HG02571 (cell line): ENCODE measurements around the gene TALDO1.
"Not testable (repeated sequence)": the region's sequence is repeated elsewhere in the genome, so short reads cannot be mapped to it uniquely, and the experiment has no call there.

Experiments used
- ATAC-seq: cut with Tn5 transposase; IDR thresholded peaks from one replicate; pipeline ENCODE4 v1.9.1; 2021; ENCODE audit warnings: mild to moderate bottlenecking, moderate library complexity; ENCODE audit not compliant: unreplicated experiment

The TALDO1 gene

GRCh38 chr11:733072-733471, 14.2 kb upstream of the TALDO1 start:
- no peak for ATAC-seq

GRCh38 chr11:734541-734940, 12.7 kb upstream of the TALDO1 start:
- not testable (repeated sequence) for ATAC-seq

- no peak for ATAC-seq
Measured at GRCh38 chr11:737366-737765, 9.9 kb upstream of the TALDO1 start.

GRCh38 chr11:737899-738298, 9.4 kb upstream of the TALDO1 start:
- not testable (repeated sequence) for ATAC-seq

- no peak for ATAC-seq
Measured at GRCh38 chr11:742156-742546, 5.1 kb upstream of the TALDO1 start.

GRCh38 chr11:742571-743201, 4.6 kb upstream of the TALDO1 start:
- no peak for ATAC-seq

GRCh38 chr11:745428-745827, 1.8 kb upstream of the TALDO1 start:
- no peak for ATAC-seq

- ATAC-seq: peak; percentile 19
Measured at GRCh38 chr11:746289-747157, 741 bp upstream of the TALDO1 start.

GRCh38 chr11:748007-748359, 719 bp downstream of the TALDO1 start:
- no peak for ATAC-seq

GRCh38 chr11:749731-750130, 2.5 kb downstream of the TALDO1 start:
- ATAC-seq: no peak

- no peak for ATAC-seq
Measured at GRCh38 chr11:760236-760635, 13.0 kb downstream of the TALDO1 start.

- no peak for ATAC-seq
Measured at GRCh38 chr11:761526-762108, 14.4 kb downstream of the TALDO1 start.

GRCh38 chr11:762421-763072, 15.3 kb downstream of the TALDO1 start:
- ATAC-seq: no peak

GRCh38 chr11:763073-763463, 15.8 kb downstream of the TALDO1 start:
- ATAC-seq: no peak

- no peak for ATAC-seq
Measured at GRCh38 chr11:763549-764321, 16.5 kb downstream of the TALDO1 start.

- no peak for ATAC-seq
Measured at GRCh38 chr11:764322-765024, 17.2 kb downstream of the TALDO1 start.

GRCh38 chr11:765025-765801, 17.9 kb downstream of the TALDO1 start:
- ATAC-seq: no peak

GRCh38 chr11:765802-766091, 18.5 kb downstream of the TALDO1 start:
- ATAC-seq: no peak

- no peak for ATAC-seq
Measured at GRCh38 chr11:766106-766935, 19.1 kb downstream of the TALDO1 start.
